Activated CD4-positive, CD25-positive, alpha-beta regulatory T cell treated with anti-CD3 and anti-CD28 coated beads, Interleukin-2, amount 50 U/mL, for 16 hours (primary cell): Measurements from ENCODE around the gene MCC.

Experiments used
- DNase-seq: peaks from one replicate; pipeline ENCODE4 v3.0.0-alpha.2; 2020; ENCODE audit warnings: low read depth, low spot score

The MCC gene

DNA sequence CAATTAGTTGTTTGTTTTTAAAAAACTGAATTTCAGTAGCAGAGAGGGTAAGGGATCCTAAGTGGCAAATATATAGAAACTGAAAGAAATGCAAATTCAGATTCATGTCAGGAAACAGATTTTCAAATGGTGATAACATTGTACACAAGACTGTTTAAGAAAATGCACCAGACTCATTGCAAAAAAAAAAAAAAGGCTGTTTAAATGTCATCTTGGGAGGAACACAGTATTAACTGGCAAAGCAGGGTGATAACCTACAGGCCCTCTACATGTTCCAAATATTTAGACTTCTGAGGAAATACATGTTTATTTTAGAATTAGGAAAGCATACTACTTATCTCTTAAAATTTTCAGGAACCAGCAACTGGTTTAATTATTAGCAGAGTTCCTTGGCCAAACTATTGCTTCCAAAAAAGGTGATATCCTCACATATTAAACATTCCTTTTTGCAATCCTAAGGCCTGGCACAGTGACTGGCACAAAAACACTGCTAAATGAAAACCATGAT lies 167.9 kb downstream of the MCC start:
- DNase-seq: no peak

- no peak for DNase-seq
Observed at GRCh38 chr5:113319256-113320053, 168.8 kb downstream of the MCC start.

DNA sequence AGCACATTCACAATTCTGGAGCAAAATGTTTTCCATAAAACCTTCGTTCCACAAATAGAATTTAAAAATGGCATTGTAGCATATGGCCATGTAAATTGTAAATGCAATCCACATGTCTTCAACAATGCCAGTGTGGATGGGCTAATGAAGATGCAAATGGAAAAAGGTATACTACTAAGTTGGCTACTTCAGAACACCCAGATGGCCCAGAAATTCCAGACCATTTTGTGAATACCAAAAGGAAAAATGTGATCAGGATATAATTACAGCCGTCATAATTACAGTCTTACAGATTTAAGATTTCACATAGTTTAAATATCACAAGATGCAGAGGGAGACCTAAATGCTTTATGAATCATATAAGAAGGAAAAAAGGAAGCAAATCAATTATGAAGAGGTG lies 170.6 kb downstream of the MCC start:
- DNase-seq: no peak

DNA sequence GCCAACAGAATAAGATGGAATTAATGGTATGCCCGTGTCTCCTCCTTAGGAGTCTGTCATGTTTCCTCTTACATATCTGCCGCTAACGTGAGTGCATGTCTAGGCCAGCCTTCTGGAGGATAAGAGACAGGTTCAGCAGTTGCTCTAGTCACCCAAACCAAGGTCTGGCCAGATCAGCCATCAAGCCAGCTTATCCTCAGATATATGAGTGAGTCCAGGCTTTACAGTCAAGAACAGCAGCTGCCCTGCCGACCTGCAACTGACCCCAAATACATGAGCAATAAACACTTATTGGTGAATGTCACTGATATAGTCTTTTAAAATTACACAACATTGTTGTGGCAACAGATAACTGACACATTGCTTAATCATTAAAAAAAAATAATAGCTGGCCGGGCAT lies 177.0 kb downstream of the MCC start:
- no peak for DNase-seq

GRCh38 chr5:113302120-113302519 lies 186.1 kb downstream of the MCC start:
- no peak for DNase-seq

DNA sequence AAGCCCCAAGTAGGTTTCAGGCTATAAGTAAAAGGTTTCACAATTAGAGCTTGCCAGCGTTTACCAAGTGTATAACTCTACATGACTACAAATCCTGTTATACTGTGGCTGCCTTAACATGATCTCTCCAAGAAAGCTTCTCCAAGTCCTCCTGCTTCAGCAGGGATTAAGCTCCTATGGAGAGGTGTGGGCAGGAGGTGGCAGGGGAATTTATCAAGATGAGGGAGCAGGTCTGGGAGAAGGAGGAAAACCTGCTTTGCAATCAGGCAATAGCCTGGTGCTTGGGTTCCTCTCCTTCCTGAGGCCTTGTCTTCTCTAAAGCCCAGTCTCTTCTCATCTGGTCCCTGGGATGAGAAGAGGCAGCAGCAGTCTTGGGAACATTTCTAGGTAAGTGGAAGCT lies 188.7 kb downstream of the MCC start:
- no peak for DNase-seq

GRCh38 chr5:113296676-113297075 lies 191.6 kb downstream of the MCC start:
- no peak for DNase-seq

DNA sequence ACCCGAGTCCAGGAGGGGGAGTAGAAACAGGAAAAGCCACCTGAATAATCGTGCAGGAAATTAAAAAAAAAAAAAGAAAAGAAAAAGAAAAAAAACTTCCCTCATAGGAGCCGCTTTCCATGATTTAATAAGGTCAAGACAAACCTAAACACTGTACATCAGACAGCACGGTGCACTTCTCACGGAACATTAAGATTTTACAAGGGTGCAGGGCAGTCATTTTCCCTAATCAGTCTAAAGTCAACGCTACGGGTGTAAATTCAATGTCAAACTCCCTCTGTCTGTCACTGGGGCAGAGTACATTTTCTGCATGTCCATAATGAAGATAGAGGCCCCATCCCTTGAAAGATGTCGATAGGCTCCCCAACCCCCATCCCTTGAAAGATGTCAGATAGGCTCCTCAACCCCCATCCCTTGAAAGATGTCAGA lies 193.1 kb downstream of the MCC start:
- no peak for DNase-seq

DNA sequence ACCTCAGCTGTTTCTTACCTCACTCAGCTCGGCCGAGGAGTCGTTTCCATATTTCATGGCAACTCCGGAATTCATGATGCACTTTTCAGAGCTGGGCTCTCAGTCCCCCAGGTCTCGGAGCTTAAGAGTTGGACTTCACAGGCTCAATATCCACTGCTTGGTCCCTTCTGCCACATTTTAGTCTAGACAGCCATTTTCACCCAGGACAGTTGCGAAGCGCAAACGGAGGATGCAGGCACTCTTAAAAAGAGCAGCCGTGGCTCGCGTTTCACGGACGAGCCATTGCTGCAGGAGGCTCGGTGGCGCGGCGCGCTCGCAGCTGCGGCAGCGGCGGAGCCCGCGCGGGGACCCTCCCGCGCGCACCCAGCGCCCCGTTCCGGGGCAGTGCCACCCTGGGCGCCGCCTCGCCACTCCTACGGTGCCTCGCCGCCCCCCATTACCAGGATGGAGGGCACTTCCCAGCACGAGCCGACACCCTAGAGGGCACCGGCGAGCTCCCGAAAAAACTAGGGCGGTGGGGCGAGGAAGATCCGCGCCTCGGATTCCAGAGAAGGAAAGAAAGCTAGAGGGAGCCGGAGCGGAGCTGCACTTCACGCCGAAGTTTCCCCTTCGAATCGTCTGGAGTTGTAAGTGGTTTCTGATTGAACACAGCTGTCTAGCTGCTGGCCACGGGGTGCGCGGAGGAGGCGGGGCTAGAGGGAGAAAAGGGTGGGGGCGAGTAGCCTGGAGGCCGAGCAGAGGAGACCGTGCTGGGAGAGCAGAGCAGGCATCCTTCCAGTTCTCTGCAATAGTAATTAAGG lies 193.7 kb downstream of the MCC start:
- DNase-seq: peak; percentile 25

DNA sequence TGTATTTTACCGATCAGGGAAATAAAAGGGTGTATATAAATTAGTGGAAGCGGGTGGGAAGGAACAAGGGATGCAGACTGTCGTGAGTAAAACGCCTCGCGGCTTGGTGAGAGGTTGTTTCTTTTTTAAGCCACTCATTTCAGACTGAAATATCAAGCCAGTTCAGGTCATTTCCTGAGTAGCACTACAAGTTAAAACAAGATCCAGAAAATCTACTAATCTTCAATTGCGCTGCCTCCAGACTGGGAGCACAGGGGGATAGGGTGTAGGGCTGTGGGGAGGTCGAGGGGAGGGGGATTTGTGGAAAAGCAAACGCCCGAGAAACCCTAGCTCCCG lies 194.3 kb downstream of the MCC start:
- DNase-seq: no peak

DNA sequence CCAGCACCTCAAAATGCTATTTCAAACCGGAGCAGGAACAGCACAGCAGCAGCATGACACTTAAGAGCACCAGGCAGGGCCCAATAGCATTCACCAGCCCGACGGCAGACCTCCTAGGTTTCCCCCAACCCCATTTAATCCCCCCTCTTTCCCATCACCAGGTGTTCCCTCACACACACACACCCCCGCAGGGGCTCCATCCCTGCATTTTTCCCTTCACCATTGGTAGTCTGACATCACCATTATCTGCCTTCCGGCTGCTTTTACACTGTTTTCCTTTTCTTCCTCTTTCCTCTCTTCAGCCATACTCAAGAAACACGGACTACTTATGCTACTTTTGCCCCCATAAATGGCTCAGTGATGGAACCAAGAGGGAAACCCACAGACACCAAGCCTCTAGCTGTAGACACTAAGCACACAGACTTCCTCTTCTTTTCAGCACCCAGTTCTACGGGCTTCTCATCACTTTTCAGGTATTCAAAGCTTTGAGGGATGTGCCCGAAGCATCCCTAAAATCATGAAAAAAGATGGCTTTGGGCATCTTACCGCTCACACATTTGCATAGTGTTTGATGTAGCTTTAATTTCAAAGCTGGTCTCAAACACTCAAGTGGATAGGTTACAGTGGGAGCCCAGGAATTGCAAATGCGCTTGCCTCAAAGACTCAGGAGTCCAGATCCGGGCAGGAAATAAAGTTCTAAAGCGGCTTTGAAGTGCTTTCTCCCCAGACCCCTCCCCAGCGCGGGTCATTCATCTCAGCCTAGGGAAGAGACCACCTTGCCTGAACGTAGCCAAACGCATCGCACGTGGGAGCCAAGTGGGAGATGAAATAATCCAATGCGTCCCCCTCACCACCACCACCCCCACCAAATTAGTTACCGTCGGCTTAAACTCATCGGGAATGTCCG lies 194.9 kb downstream of the MCC start:
- DNase-seq: no peak

DNA sequence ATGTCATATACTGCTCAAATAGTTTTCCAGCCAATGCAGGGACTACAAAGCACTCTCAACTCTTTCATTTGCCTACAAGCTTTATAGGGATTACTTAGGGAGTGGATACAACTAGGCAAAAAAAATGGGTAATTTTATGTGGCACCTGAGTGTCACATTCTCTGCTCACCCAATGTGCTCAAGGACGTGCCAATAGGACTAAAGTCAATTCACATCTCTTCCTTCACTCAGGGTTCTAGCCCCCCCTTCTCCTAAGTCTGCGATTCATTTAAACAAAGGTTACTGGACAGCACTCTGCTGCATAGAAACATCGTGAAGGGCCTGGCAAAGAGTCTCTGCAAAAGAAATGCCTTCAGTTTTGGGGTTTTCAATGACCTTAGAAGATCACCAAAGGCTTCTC lies 195.8 kb downstream of the MCC start:
- no peak for DNase-seq

- DNase-seq: no peak
Observed at GRCh38 chr5:113283558-113283957, 204.7 kb downstream of the MCC start.

DNA sequence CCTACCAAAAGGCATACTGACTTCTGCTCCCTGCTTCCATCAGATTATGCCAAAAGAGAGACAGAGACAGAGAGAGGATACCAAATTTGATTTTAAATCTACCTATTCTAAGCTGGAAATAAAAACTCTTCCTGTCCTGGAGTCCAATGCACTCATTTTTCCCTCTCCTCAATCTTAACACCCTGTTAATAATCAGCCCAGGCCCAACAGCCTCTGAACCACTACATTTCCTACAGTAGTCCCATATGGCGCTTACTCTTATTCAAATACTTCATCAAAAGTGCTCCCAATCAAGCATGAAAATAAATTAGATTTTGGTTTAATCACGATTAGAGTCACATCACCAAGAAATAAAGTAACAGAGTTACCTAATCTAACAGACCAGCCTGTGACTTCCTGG lies 205.8 kb downstream of the MCC start:
- no peak for DNase-seq

DNA sequence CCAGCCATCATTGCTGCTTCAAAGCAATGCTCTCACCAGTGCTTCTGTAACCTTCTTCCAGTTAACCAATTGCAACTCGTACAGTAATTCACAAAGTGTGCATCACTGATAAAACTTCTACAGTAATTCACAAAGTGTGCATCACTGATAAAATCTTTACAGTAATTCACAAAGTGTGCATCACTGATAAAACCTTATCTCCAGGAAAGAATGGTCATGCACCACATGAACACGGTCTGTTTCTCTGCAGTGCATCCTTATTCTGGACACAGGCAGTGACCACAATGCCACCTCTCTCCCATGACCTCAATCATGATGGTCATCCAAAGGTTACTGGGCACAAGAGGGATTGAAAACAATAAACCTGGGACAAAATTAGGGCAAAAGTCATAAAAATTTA lies 207.1 kb downstream of the MCC start:
- no peak for DNase-seq

GRCh38 chr5:113280541-113280940 lies 207.7 kb downstream of the MCC start:
- DNase-seq: no peak

GRCh38 chr5:113278976-113279375 lies 209.3 kb downstream of the MCC start:
- no peak for DNase-seq

GRCh38 chr5:113276493-113276892 lies 211.8 kb downstream of the MCC start:
- no peak for DNase-seq

GRCh38 chr5:113276001-113276400 lies 212.3 kb downstream of the MCC start:
- no peak for DNase-seq

DNA sequence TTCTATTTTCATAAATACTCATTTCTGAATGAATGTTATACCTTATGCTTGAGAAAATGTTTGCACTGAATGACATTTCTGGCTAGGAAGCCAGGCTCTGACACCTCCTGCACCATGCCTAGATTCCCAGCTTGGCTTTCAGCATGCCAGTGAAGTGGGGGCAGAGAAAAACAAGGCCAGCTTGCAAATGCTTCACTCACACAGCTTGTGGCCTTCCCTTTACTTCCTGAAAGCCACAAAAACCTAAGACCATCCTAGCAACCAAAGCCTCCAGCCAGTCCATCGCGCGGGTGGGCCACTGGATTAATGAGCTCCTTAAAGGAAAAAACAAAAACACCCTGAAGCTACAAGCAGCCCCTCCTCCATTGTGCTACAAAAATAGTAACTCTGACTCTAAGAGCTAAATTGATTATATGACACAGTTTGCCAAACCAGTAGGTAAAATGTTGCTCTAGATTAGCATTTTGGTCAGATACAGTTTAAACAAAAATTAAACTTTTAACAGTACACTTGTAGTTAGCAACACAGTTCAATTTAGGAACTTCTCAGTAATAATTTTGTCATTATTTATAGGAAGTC lies 213.3 kb downstream of the MCC start:
- no peak for DNase-seq

GRCh38 chr5:113273948-113274347 lies 214.3 kb downstream of the MCC start:
- no peak for DNase-seq
